GM21529 (cell line): ENCODE data around the gene ZSWIM1.
"Not testable (repeated sequence)": the region's sequence is repeated elsewhere in the genome, so short reads cannot be mapped to it uniquely, and the experiment has no call there.

ENCODE experiments used
- ATAC-seq: cut with Tn5 transposase; IDR thresholded peaks from one replicate; pipeline ENCODE4 v1.9.1; 2021; ENCODE audit not compliant: unreplicated experiment

ZSWIM1 gene

DNA sequence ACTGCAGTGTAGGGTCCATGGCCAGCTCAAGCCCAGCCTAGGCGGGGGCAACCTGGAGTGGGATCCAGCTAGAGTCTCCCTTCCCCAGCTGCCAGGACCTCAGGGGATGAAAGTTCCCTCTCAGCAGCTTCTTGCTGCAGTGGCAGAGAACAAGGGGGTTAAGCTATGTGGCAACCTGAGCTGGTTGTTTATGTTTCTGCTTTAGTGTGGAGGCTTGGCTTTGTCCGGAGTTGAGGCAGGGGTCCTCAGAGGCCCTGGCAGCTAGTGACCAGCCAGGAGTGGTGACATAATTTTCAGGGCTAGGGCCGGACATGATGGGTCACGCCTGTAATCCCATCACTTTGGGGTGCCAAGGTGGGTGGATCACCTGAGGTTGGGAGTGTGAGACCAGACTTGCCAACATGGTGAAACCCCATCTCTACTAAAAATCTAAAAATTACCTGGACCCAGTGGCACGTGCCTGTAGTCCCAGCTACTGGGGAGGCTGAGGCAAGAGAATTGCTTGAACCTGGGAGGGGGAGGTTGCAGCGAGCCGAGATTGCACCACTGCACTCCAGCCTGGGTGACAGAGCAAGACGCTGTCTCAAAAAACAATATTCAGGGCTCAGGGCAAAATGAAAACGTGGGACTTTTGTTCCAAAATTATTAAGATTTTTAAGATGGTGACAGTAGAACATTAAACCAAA lies 44.9 kb downstream of the ZSWIM1 start:
- no peak for ATAC-seq

- no peak for ATAC-seq
Measured at GRCh38 chr20:45926731-45927070, 45.7 kb downstream of the ZSWIM1 start.

DNA sequence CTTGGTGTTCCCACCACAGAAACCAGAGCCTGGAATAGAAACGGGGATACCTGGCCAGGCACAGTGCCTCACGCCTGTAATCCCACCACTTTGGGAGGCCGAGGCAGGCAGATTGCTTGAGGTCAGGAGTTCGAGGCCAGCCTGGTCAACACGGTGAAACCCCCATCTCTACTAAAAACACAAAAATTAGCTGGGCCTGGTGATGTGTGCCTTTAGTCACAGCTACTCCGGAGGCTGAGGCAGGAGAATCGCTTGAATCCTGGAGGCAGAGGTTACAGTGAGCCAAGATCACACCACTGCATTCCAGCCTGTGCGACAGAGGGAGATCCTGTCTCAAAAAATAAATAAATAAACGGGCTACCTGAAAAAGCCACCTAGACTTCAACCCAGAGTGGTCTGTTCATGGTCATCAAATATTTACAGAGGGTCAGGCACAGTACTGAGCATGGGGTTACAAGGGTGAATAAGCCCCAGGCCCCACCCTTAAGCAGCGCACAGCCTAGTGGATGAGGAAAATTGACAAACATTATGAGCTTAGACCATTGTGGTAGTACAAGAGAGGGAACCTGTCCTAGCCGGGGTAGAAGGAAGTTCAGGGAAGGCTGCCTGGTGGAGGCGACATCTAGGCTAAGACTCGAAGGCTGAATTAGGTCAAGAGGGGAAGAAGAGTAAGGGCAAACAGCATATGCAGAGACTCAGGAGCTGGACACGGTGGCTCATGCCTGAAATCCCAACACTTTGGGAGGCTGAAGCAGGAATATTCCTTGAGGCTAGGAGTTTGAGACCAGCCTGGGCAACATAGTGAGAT lies 46.2 kb downstream of the ZSWIM1 start:
- no peak for ATAC-seq

DNA sequence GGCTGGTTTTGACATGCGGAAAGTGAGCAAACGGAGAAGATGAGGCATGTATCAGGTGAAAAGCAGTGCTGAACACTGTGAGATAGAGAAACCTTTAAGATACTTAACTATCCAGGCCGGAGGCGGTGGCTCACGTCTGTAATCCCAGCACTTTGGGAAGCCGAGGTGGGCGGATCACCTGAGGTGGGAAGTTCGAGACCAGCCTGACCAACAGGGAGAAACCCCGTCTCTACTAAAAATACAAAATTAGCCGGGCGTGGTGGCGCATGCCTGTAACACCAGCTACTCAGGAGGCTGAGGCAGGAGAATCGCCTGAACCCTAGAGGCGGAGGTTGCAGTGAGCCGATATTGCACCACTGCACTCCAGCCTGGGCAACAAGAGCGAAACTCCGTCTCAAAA lies 50.7 kb downstream of the ZSWIM1 start:
- not testable (repeated sequence) for ATAC-seq

GRCh38 chr20:45933266-45934045 lies 52.4 kb downstream of the ZSWIM1 start:
- peak; percentile 33 for ATAC-seq

DNA sequence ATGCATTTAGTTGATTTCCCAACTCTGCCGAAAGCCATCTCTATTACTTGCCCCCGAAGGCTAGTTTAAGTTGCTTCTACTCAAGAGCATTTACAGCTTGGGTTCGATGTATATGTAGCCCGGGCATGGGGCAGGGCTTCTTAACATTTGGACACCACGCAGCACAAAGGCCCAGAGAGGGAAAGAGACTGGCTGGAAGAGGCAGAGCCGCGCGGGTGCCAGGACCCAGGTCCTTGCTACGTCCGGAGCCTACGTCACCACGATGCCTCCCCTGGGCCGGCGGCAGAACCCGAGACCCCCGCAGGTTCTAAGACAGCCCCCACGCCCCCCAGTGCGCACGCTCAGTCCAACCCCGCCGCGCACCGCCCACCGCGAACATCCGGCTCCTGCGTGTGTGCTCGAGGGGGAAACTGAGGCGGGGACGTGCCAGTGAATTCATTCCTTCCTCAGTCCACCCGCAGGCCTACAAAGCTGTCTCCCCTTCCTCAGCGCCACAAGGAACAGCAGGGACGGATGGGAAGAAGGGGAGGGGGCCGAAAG lies 53.1 kb downstream of the ZSWIM1 start:
- peak; percentile 27 for ATAC-seq
